ENCODE results near the gene CTXND1. TPM values are rescaled to one million over a fixed set of nuclear protein-coding genes. Genes with fewer than 3 reads are reported as not detected.

Gene CTXND1
- total and polyA plus RNA-seq, 12 donors = 0.11 to 8.3 (median 1.8) TPM

DNA sequence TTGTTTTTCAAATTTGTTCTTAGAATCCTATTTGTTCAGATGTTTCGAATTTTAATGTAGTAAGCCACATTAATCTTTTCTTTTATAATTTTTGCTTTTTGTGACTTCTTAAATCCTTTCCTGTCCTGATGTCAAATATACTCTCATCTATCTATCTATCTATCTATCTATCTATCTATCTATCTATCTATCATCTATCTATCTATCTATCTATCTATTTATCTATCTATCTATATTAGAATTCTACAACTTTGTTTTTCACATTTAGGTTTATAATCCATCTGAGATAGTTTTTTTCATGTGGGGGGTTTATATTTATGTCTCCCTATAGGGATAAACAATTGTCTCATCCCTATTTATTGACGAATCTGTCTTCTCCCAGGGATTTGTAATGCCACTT lies 32.1 kb downstream of the CTXND1 start:
- H3K9me3 ChIP-seq = no peaks in the 10 kb centered on the region
- no peak overlapping the region for H3K4me3 ChIP-seq
- TF ChIP-seq, protein P1, sequence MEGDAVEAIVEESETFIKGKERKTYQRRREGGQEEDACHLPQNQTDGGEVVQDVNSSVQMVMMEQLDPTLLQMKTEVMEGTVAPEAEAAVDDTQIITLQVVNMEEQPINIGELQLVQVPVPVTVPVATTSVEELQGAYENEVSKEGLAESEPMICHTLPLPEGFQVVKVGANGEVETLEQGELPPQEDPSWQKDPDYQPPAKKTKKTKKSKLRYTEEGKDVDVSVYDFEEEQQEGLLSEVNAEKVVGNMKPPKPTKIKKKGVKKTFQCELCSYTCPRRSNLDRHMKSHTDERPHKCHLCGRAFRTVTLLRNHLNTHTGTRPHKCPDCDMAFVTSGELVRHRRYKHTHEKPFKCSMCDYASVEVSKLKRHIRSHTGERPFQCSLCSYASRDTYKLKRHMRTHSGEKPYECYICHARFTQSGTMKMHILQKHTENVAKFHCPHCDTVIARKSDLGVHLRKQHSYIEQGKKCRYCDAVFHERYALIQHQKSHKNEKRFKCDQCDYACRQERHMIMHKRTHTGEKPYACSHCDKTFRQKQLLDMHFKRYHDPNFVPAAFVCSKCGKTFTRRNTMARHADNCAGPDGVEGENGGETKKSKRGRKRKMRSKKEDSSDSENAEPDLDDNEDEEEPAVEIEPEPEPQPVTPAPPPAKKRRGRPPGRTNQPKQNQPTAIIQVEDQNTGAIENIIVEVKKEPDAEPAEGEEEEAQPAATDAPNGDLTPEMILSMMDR (IDR thresholded peaks at IDR 0.05) = no peak
- no peaks in the 10 kb centered on the region for H3K36me3 ChIP-seq
- WGBS, 2 donors = 92% methylated on average over 2 of the region's 2 CpGs
- intact Hi-C loops (cut with DNase I) = no loop called here
- H3K4me1 ChIP-seq = no peaks in the 10 kb centered on the region
- DNase-seq (no peak), ATAC-seq (no peak)
- no peaks in the 10 kb centered on the region for H3K27me3 ChIP-seq
- no peak overlapping the region for H3K27ac ChIP-seq

DNA sequence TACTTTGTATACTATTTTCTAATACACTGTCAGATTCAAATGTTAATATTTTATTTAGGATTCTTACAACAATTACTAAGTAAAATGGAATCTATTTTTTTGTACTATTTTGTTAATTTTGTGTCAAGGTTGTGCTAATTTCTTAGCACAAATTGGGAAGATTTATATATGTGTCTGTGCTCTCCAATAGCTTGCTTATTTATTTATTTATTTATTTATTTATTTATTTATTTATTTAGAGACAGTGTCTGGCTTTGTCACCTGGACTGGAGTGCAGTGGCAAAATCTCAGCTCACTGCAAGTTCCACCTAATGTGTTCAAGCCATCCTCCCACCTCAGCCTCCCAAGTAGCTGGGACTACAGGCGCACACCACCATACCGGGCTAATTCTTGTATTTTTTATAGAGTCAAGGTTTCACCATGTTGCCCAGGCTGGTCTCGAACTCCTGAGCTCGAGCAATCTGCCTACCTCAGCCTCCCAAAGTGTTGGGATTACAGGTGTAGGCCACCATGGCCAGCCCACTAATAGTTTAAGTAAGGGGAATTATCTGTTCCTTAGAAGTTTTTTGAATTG lies 34.6 kb downstream of the CTXND1 start:
- peaks cover 0 to 14% (median 0%) of the 10 kb centered on the region in 11 donors for H3K9me3 ChIP-seq
- TF ChIP-seq, protein P1 (IDR thresholded peaks at IDR 0.05) = no peak
- H3K4me1 ChIP-seq = no peaks in the 10 kb centered on the region
- H3K27me3 ChIP-seq = no peaks in the 10 kb centered on the region
- no peak for ATAC-seq
- DNase-seq = no peak
- intact Hi-C loops (cut with DNase I) = no loop called here
- 88 to 95% methylated on average over 4 of the region's 4 CpGs for WGBS, 2 donors
- H3K36me3 ChIP-seq = no peaks in the 10 kb centered on the region
- H3K4me3 ChIP-seq = no peak overlapping the region
- H3K27ac ChIP-seq = no peak overlapping the region

DNA sequence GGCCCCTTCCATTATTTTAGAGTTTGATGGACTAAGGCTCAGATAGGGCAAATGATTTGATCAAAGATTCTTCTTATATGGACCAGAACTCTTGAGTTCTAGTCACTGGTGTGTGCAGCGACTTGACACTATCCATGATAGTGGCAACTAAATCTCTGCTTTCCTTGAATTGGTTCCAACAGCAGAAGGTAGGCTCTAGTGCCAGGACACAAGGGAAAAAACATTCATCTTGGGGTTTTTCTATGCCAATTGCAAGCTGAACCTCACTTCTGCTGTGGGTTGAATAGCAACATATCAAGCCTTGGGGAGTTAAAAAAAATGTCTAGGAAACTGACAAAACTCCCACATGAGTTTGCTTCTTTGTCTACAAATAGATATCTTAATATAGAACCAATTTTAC lies 35.1 kb downstream of the CTXND1 start:
- TF ChIP-seq, protein P1 (IDR thresholded peaks at IDR 0.05) = no peak
- DNase-seq (no peak), ATAC-seq (no peak)

DNA sequence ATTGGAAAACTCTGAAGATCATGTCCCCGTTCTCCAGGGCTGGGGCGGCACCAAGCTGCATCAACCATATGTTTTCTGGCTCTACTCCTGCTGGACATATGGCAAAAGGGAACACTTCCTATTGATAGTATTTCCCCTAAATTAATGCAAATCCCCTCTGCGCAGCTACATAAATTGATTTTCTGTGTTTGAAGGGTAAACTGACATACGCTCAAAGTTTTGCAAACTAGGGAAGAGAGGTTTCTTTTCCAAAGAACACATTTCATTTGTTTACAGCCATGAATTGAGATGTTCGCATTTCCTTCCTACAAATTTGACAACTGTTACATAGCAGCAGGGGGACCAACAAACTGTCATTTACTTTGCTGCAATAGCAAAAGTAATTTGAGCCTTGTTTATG lies 35.9 kb downstream of the CTXND1 start:
- TF ChIP-seq, protein P1 (IDR thresholded peaks at IDR 0.05) = no peak
- H3K9me3 ChIP-seq = peaks cover 0 to 15% (median 0%) of the 10 kb centered on the region in 11 donors
- H3K4me1 ChIP-seq = no peaks in the 10 kb centered on the region
- 91 to 94% methylated on average over 5 of the region's 5 CpGs for WGBS, 2 donors
- intact Hi-C loops (cut with DNase I) = no loop called here
- no peaks in the 10 kb centered on the region for H3K36me3 ChIP-seq
- H3K27me3 ChIP-seq = no peaks in the 10 kb centered on the region
- DNase-seq = no peak
- no peak overlapping the region for H3K27ac ChIP-seq
- no peak overlapping the region for H3K4me3 ChIP-seq
- ATAC-seq = no peak

More for the DNA sequence above, 35.1 kb downstream of the CTXND1 start:
- H3K4me1 ChIP-seq = no peaks in the 10 kb centered on the region
- H3K4me3 ChIP-seq = no peak overlapping the region
- no peak overlapping the region for H3K27ac ChIP-seq
- H3K36me3 ChIP-seq = no peaks in the 10 kb centered on the region
- intact Hi-C loops (cut with DNase I) = no loop called here
- no peaks in the 10 kb centered on the region for H3K27me3 ChIP-seq
- H3K9me3 ChIP-seq = peaks cover 0 to 15% (median 0%) of the 10 kb centered on the region in 11 donors
- WGBS, 2 donors = 61 to 69% methylated on average over 1 of the region's 1 CpG
